Epithelial cell of esophagus (primary cell): ENCODE results near the gene DIP2C.
A peak's percentile ranks its signal among the peaks of the same experiment; 100 is the strongest.

ENCODE experiments used
- DNase-seq: peaks from one replicate; pipeline ENCODE4 v3.0.0; 2010; ENCODE audit warnings: low read depth
- H3K4me3 ChIP-seq: 2 replicates; pipeline ENCODE4 v1.5.1; 2011; ENCODE audit warnings: mild to moderate bottlenecking, low read length, control low read depth
- TF ChIP-seq, protein P1 (sequence below): IDR thresholded peaks from 2 replicates; pipeline ENCODE4 v1.5.1; 2011; ENCODE audit warnings: low read depth, mild to moderate bottlenecking, low read length, control low read depth, inconsistent platforms; ENCODE audit not compliant: insufficient read depth; ENCODE audit errors: missing control alignments

The DIP2C gene

DNA sequence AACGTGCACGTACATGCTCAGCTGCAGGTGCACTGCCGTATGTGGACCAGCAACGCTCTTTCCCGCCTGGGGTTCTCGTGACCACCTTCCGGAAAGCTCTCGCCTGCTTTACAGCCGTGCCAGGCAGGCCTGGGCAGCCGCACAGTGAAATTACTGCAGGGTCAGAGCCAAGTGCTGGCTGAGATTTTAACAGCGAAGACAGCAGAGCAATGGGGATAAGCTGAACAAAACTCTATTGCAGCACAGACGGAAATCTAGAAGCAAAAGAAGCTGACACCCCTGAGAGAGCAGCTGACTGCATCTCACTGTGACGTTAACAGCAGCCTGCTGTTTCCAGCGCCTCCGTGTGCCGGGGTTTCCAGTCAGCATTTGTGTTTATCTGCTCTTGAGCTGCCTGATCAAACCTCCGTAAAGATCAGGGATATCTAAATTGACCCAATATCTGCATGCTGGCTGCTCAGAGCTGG lies 179.0 kb downstream of the DIP2C start:
- peak; percentile 38 for DNase-seq
- TF ChIP-seq, protein P1, sequence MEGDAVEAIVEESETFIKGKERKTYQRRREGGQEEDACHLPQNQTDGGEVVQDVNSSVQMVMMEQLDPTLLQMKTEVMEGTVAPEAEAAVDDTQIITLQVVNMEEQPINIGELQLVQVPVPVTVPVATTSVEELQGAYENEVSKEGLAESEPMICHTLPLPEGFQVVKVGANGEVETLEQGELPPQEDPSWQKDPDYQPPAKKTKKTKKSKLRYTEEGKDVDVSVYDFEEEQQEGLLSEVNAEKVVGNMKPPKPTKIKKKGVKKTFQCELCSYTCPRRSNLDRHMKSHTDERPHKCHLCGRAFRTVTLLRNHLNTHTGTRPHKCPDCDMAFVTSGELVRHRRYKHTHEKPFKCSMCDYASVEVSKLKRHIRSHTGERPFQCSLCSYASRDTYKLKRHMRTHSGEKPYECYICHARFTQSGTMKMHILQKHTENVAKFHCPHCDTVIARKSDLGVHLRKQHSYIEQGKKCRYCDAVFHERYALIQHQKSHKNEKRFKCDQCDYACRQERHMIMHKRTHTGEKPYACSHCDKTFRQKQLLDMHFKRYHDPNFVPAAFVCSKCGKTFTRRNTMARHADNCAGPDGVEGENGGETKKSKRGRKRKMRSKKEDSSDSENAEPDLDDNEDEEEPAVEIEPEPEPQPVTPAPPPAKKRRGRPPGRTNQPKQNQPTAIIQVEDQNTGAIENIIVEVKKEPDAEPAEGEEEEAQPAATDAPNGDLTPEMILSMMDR, result no peak
- no peak overlapping the region for H3K4me3 ChIP-seq

DNA sequence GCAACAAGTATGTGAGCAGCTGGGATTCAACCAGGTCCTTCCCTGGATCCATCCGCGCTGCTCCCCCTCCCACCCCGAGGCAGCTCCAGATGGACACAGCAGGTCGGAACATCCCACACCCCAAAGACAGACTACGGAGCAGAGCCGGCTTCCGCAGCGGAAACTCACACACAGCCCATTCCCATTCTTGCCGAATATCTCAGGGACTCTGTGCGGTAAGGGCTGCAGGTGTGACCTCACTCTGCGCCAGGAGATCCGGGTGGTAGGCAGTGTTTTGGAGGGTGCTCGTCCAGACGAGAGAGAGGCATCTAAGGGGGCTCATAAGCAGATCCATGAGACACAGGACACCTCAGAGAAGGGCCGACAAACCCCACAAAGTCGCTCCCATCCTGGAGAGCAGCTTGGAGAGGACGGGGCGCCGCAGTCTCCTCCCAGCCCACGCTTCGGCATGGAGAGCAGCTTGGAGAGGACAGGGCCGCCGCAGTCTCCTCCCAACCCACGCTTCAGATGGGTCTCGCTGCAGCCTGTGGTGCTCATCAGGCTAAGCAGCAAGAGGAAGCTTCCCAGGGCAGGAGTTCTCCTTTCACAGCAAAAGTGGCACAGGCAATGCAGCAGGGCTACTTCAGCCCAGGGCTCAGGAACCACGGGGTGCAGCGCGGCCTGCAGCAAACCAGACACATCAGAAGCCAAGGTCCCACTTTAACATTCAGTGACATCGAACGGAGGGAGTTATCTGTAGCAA lies 179.9 kb downstream of the DIP2C start:
- no peak for DNase-seq
- TF ChIP-seq, protein P1, result no peak
- no peak overlapping the region for H3K4me3 ChIP-seq

DNA sequence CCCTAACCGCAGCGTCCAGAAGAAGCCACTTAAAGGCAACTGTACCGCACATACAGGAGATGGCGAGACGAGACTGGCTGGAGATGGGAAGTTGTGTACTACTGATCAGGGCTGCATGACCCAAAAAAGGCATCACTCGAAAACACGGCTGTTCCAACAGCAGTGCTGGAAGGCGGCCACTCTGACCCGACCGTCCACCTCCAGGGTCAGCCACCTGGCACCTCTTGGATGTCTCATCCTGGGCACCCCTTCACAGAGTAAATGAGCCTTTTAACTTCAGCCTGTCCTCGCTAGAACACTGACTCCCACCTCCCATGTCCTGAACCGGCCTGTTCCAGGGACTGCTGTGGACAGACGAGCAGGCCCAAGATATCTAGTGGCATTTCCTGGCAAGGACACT lies 180.7 kb downstream of the DIP2C start:
- DNase-seq, result no peak
- H3K4me3 ChIP-seq, result no peak overlapping the region
- TF ChIP-seq, protein P1, result no peak

DNA sequence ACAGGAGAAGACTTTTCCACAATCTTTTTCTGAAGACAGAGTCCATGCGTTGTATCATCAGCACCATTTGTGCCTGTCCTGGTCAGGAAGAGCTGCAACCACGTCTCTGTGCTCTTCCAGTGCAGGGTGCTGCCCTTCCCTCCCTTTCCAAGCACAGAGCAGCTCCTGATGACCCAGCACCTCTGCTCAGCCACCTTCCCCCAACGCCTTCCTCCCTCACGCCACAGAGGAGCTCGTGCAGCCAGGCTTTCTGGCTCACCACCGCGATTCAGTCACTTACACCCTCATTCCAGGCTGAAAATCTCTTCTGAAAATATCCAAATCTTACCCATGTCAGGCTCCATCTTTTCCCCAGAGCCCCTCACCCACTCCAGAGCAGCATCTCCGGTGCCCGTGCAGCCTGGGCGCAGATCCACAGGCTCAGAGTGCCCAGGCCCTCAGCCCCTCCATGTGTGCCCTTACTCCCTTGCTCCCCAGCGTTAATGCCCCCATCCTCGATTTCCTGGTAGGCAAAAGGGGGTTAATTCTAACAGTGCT lies 181.5 kb downstream of the DIP2C start:
- H3K4me3 ChIP-seq, result no peak overlapping the region
- TF ChIP-seq, protein P1, result no peak
- DNase-seq, result no peak

DNA sequence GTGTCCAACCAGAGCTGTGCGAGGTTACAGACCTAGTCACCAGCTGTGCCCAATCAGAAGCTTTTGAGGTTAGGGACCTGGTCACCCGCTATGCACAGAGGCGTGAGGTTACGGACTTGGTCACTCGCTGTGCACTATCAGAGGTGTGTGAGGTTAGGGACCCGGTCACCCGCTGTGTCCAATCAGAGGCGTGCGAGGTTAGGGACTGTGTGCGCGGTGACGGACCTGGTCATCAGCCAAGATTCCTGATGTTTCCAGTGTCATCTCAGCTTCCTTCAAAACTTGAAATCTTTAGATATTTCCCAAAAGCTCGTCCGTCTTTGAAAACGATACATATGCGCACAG lies 182.1 kb downstream of the DIP2C start:
- no peak for DNase-seq
- TF ChIP-seq, protein P1, result no peak
- no peak overlapping the region for H3K4me3 ChIP-seq

DNA sequence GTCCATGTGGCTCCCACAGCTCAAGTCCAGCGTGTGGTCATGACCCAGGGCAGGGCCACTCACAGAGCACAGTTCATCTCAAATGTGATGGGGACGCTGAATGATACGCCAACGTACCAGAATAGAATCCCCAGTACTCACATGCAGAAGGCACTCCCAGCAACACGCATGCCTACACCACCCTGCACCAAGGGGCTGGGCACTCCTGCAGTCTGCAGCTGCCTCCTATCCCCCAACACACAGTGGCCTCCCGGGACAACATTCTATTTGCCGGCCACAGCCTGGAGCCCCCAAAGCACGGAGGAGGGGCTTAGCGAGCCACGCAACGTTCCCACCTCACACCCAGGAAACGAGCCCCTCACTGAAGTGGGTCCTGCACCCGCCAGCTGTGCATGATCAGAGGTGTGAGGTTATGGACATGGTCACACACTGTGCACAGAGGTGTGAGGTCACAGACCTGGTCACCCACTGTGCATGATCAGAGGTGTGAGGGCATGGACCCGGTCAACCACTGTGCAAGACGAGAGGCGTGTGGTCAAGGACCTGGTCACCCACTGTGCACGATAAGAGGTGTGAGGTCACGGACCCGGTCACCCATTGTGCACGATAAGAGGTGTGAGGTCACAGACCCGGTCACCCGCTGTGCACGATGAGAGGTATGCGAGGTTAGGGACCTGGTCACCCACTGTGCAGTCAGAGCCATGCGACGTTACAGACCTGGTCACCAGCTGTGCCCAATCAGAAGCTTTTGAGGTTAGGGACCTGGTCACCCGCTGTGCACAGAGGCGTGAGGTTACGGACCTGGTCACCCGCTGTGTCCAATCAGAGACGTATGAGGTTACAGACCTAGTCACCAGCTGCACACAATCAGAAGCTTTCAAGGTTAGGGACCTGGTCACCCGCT lies 182.8 kb downstream of the DIP2C start:
- TF ChIP-seq, protein P1, result no peak
- no peak for DNase-seq
- H3K4me3 ChIP-seq, result no peak overlapping the region
